BE2C (cell line): ENCODE results near the gene DUSP16.

Experiments used
- DNase-seq: peaks from one replicate; pipeline ENCODE4 v3.0.0-alpha.2; 2020
- H3K27me3 ChIP-seq: fragments of 250-450 bp; sonication (Bioruptor Pico); 2 replicates; pipeline ENCODE4 v1.5.1; 2020; ENCODE audit warnings: mild to moderate bottlenecking
- H3K36me3 ChIP-seq: fragments of 250-450 bp; sonication (Bioruptor Pico); 2 replicates; pipeline ENCODE4 v1.5.1; 2020; ENCODE audit warnings: mild to moderate bottlenecking
- H3K4me1 ChIP-seq: fragments of 250-450 bp; sonication (Bioruptor Pico); 2 replicates; pipeline ENCODE4 v1.5.1; 2020
- H3K4me3 ChIP-seq: 2 replicates; pipeline ENCODE4 v1.5.1; 2011; ENCODE audit warnings: low read depth, low read length
- H3K9me3 ChIP-seq: fragments of 250-450 bp; sonication (Bioruptor Pico); 2 replicates; pipeline ENCODE4 v1.5.1; 2020
- TF ChIP-seq, protein P1 (sequence below): IDR thresholded peaks from 2 replicates; pipeline ENCODE4 v1.5.1; 2012; ENCODE audit warnings: mild to moderate bottlenecking, low read depth, low read length

The DUSP16 gene

DNA sequence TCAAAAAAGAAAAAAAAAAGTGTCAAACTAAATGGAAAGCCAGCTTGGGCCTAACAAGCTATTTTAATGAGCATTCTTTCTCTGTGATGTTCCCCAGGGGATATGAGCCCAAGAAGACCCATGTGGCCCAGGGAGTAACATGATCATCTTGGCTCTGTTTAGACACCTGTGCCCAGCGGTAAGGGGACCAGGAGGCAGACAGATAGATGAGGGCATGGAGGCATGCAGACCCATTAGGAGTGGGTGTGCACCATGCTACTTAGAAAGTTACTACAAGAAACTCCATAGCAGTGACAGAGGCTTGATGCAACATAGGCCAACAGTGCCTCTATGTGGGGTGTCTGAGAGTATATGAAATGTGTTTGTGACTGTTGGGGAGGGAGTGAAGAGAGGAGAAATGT lies 45.9 kb upstream of the DUSP16 start:
- no peak for DNase-seq
- H3K36me3 ChIP-seq: no peaks in the 10 kb centered on the region
- TF ChIP-seq, protein P1, sequence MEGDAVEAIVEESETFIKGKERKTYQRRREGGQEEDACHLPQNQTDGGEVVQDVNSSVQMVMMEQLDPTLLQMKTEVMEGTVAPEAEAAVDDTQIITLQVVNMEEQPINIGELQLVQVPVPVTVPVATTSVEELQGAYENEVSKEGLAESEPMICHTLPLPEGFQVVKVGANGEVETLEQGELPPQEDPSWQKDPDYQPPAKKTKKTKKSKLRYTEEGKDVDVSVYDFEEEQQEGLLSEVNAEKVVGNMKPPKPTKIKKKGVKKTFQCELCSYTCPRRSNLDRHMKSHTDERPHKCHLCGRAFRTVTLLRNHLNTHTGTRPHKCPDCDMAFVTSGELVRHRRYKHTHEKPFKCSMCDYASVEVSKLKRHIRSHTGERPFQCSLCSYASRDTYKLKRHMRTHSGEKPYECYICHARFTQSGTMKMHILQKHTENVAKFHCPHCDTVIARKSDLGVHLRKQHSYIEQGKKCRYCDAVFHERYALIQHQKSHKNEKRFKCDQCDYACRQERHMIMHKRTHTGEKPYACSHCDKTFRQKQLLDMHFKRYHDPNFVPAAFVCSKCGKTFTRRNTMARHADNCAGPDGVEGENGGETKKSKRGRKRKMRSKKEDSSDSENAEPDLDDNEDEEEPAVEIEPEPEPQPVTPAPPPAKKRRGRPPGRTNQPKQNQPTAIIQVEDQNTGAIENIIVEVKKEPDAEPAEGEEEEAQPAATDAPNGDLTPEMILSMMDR: peak; percentile 20; the same call in 1 of the 2 replicates

DNA sequence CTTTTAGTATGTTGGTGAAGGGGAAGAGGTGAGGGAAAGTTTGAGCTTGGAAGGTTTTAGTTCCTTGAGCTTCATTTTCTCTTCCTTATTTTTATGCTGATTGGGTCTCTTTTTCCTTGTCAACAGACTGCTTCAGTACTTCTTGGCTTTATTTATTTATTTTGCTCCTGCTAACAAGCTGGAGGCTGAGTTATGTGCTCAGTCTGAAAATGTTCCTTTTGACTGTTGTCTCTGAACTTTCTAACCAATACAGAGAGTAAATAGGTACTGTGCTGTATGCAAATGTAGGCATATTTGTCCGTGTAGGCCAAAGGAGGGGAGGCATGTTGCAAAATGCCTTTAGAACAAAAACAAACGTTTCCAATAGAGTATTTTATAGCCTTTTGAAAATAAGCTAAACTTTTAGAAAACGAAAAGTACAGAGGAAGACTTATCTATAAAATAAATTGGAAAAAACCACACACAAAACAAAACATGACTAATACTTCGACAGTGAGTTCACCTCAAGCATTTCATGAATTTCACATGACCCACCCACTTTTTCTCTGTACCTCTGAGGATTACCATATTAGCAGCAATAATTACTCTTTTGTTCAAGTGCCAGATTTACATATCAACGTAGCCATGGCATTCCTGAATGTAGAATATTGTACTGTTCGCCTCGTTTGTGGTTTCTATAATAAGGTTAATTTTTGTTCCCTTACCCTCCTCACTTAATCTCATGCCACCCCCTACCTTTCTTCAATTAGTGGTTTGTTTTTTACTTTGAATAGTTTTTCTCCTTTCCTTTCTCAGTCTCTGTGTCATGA lies 44.3 kb upstream of the DUSP16 start:
- no peaks in the 10 kb centered on the region for H3K4me1 ChIP-seq
- no peak for DNase-seq
- no peaks in the 10 kb centered on the region for H3K27me3 ChIP-seq
- H3K4me3 ChIP-seq: no peak overlapping the region
- no peaks in the 10 kb centered on the region for H3K9me3 ChIP-seq
- TF ChIP-seq, protein P1: no peak
- H3K36me3 ChIP-seq: no peaks in the 10 kb centered on the region

More for the DNA sequence above, 45.9 kb upstream of the DUSP16 start:
- H3K27me3 ChIP-seq: no peaks in the 10 kb centered on the region
- H3K4me3 ChIP-seq: no peak overlapping the region
- H3K9me3 ChIP-seq: no peaks in the 10 kb centered on the region
- no peaks in the 10 kb centered on the region; the same call in 1 of the 2 replicates for H3K4me1 ChIP-seq

GRCh38 chr12:12604740-12605139 lies 42.1 kb upstream of the DUSP16 start:
- Histone ChIP-seq H3K4me1 (no peaks in the 10 kb centered on the region), H3K27me3 (no peaks in the 10 kb centered on the region), H3K4me3 (no peak overlapping the region), H3K9me3 (no peaks in the 10 kb centered on the region), H3K36me3 (no peaks in the 10 kb centered on the region)
- DNase-seq: no peak
- TF ChIP-seq, protein P1: no peak

- Histone ChIP-seq H3K9me3 (no peaks in the 10 kb centered on the region), H3K27me3 (no peaks in the 10 kb centered on the region), H3K4me3 (no peak overlapping the region), H3K36me3 (no peaks in the 10 kb centered on the region), H3K4me1 (no peaks in the 10 kb centered on the region)
- TF ChIP-seq, protein P1: no peak
- no peak for DNase-seq
These were observed 38.0 kb upstream of the DUSP16 start for GRCh38 chr12:12600659-12601058.

DNA sequence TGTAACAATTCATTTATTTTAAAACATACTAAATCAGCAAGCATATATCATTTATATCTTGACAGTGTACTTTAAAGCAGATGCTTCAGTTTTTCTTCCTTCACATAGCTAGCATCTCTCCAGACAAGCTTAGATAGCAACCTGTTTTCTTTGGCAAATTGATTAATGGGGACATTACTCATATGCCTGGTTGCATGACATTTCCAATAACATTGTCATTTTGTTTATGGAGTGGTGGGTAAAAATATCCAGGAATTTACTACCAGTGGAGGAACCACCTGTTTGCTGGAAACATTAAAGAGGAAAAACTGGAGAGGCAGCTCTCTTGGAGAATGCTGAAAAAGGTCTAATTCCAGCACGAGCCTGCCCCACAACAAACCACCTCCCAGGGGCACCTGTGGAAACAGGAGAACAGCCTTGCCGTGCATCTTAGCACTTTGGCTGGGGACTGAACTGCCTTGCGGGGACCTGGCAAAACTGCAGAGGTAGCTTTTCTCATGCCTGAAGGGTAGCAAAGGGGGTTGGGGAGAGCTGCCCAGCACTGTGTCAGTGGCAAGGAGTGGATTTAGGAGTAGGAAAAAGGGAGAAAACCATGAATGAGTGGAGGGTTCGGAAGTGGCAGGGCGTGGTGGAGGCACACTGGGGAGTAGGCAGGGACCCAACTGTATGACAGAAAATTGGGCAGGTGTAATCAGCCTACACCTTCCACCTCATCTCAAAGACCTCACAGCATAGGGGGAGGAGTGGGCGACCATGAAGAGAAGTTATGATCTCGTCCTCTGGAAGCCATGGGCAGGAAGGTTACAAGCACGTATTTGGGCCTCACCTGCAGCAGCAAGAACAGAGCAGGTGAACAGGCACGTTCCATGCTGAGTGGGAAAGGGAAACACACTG lies 37.3 kb upstream of the DUSP16 start:
- TF ChIP-seq, protein P1: no peak
- Histone ChIP-seq H3K4me3 (no peak overlapping the region), H3K4me1 (no peaks in the 10 kb centered on the region)

More for the DNA sequence above, 37.3 kb upstream of the DUSP16 start:
- no peak for DNase-seq
- no peaks in the 10 kb centered on the region for H3K9me3 ChIP-seq
- no peaks in the 10 kb centered on the region for H3K36me3 ChIP-seq
- H3K27me3 ChIP-seq: no peaks in the 10 kb centered on the region
